DND-41 (cell line): Measurements from ENCODE around the gene PDHB.

ENCODE experiments used
- ATAC-seq: fragments of 200-7000 bp; cut with Tn5 transposase; 3 replicates; pipeline ENCODE4 v1.9.1; 2021; ENCODE audit warnings: low read depth; ENCODE audit not compliant: insufficient read depth
- DNase-seq: peaks from one replicate; pipeline ENCODE4 v3.0.0-alpha.2; 2020
- H2AFZ ChIP-seq: 2 replicates; pipeline ENCODE4 v1.6.0; 2012; ENCODE audit warnings: low read depth, low read length
- H3K27ac ChIP-seq: 2 replicates; pipeline ENCODE4 v1.5.1; 2012; ENCODE audit warnings: low read length, inconsistent platforms
- H3K27me3 ChIP-seq: fragments of 200-600 bp; sonication (generic); 2 replicates; pipeline ENCODE4 v1.6.0; 2012; ENCODE audit warnings: low read length, mild to moderate bottlenecking, inconsistent platforms; ENCODE audit not compliant: insufficient read depth, poor library complexity
- H3K36me3 ChIP-seq: 2 replicates; pipeline ENCODE4 v1.5.1; 2012; ENCODE audit warnings: low read length, inconsistent platforms; ENCODE audit not compliant: insufficient read depth
- H3K4me1 ChIP-seq: 2 replicates; pipeline ENCODE4 v1.5.1; 2012; ENCODE audit warnings: mild to moderate bottlenecking, low read length; ENCODE audit not compliant: insufficient read depth
- H3K4me2 ChIP-seq: 2 replicates; pipeline ENCODE4 v1.6.0; 2012; ENCODE audit warnings: mild to moderate bottlenecking, moderate library complexity, low read length, inconsistent platforms; ENCODE audit not compliant: insufficient read depth
- H3K4me3 ChIP-seq, 2 experiments: fragments of 200-600 bp in 1 of 2; shearing (Covaris generic) in 1 of 2; 2 replicates each; pipeline ENCODE4 v1.5.1; 2012 to 2016; ENCODE audit warnings: inconsistent platforms in 2 of 2, low read length in 2 of 2, mild to moderate bottlenecking in 2 of 2, low read depth in 1 of 2, moderate library complexity in 1 of 2
- H3K79me2 ChIP-seq: 2 replicates; pipeline ENCODE4 v1.6.0; 2012; ENCODE audit warnings: low read length, inconsistent platforms; ENCODE audit not compliant: insufficient read depth
- H3K9ac ChIP-seq: 2 replicates; pipeline ENCODE4 v1.6.0; 2012; ENCODE audit warnings: low read depth, mild to moderate bottlenecking, inconsistent platforms, low read length, moderate library complexity
- H3K9me3 ChIP-seq: 2 replicates; pipeline ENCODE4 v1.5.1; 2012; ENCODE audit warnings: low read length, moderate library complexity, mild to moderate bottlenecking, inconsistent platforms; ENCODE audit not compliant: insufficient read depth, severe bottlenecking
- H4K20me1 ChIP-seq: 2 replicates; pipeline ENCODE4 v1.6.0; 2012; ENCODE audit warnings: low read length; ENCODE audit not compliant: insufficient read depth
- CTCF ChIP-seq: IDR thresholded peaks from 2 replicates; pipeline ENCODE4 v1.5.1; 2012; ENCODE audit warnings: borderline replicate concordance, low read length, moderate library complexity, mild to moderate bottlenecking; ENCODE audit not compliant: poor library complexity, severe bottlenecking; ENCODE audit errors: extremely low read depth
- EZH2 ChIP-seq: IDR thresholded peaks from 3 replicates; pipeline ENCODE4 v1.6.1; 2012; ENCODE audit warnings: borderline replicate concordance, low read depth, mild to moderate bottlenecking, moderate library complexity, low read length, inconsistent platforms; ENCODE audit not compliant: severe bottlenecking

Gene PDHB

GRCh38 chr3:58478781-58479180 lies 45.1 kb upstream of the PDHB start:
- H3K4me3 ChIP-seq = no peak overlapping the region
- no peak overlapping the region for H2AFZ ChIP-seq
- no peak overlapping the region for H3K4me2 ChIP-seq
- H3K27me3 ChIP-seq = peaks cover 6% of the 10 kb centered on the region
- DNase-seq (no peak), ATAC-seq (no peak)
- H3K79me2 ChIP-seq = no peaks in the 10 kb centered on the region
- TF ChIP-seq CTCF (no peak), EZH2 (no peak)
- no peaks in the 10 kb centered on the region for H4K20me1 ChIP-seq
- no peaks in the 10 kb centered on the region for H3K36me3 ChIP-seq
- no peaks in the 10 kb centered on the region for H3K4me1 ChIP-seq
- no peak overlapping the region for H3K9ac ChIP-seq
- no peaks in the 10 kb centered on the region for H3K9me3 ChIP-seq
- H3K27ac ChIP-seq = no peak overlapping the region

DNA sequence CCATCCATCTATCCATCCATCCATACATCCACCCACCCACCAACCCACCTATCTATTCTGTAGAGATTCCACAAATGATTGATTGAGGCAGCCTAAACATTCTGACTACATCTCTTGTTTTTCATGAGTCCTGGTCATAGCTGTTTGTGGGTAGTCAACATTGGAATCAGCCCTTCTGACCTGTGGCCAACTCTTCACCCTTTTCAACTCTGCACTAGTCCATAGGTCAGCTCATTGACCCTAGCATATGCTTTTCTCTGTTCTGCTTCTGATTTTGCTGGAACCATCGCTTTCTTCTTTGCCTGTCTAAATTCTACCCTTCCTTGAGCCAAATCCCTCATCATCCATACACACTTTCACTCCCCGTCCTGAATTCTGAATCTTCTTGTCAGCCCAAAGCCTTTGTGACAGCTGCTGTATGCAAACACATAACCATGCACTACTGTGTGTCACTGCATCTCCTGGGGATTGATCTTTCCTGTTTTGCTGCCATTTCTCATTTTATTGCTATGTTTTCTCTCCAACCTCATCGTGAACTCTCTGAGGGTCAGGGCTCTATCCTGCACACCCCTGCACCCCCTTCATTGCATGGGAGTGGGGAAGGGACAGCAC lies 41.4 kb upstream of the PDHB start:
- H3K9me3 ChIP-seq = no peaks in the 10 kb centered on the region
- ATAC-seq = no peak
- H3K9ac ChIP-seq = no peak overlapping the region
- H3K27me3 ChIP-seq = peaks cover 4% of the 10 kb centered on the region
- no peak overlapping the region for H3K4me2 ChIP-seq
- H4K20me1 ChIP-seq = no peaks in the 10 kb centered on the region
- H3K4me3 ChIP-seq = no peak overlapping the region
- H3K4me1 ChIP-seq = no peaks in the 10 kb centered on the region
- H3K27ac ChIP-seq = no peak overlapping the region
- H3K36me3 ChIP-seq = no peaks in the 10 kb centered on the region
- no peak for DNase-seq
- H2AFZ ChIP-seq = no peak overlapping the region
- no peak for TF ChIP-seq CTCF
- TF ChIP-seq EZH2 = no peak
- H3K79me2 ChIP-seq = no peaks in the 10 kb centered on the region

- no peak overlapping the region for H3K4me2 ChIP-seq
- TF ChIP-seq EZH2 (no peak), CTCF (no peak)
- no peaks in the 10 kb centered on the region for H3K9me3 ChIP-seq
- ATAC-seq (no peak), DNase-seq (no peak)
- H3K4me1 ChIP-seq = no peaks in the 10 kb centered on the region
- no peaks in the 10 kb centered on the region for H3K36me3 ChIP-seq
- no peak overlapping the region for H2AFZ ChIP-seq
- H3K27ac ChIP-seq = no peak overlapping the region
- H3K79me2 ChIP-seq = no peaks in the 10 kb centered on the region
- no peaks in the 10 kb centered on the region for H4K20me1 ChIP-seq
- H3K9ac ChIP-seq = no peak overlapping the region
- H3K27me3 ChIP-seq = peaks cover 4% of the 10 kb centered on the region
- no peak overlapping the region for H3K4me3 ChIP-seq
Observed at GRCh38 chr3:58474348-58474911, 40.8 kb upstream of the PDHB start.

GRCh38 chr3:58473275-58473674 lies 39.6 kb upstream of the PDHB start:
- Histone ChIP-seq H4K20me1 (no peaks in the 10 kb centered on the region), H3K79me2 (no peaks in the 10 kb centered on the region), H3K36me3 (no peaks in the 10 kb centered on the region), H3K27ac (no peak overlapping the region), H3K4me1 (no peaks in the 10 kb centered on the region), H3K4me3 (no peak overlapping the region), H3K9me3 (no peaks in the 10 kb centered on the region), H3K9ac (no peak overlapping the region), H3K27me3 (peaks cover 4% of the 10 kb centered on the region), H2AFZ (no peak overlapping the region), H3K4me2 (no peak overlapping the region)
- ATAC-seq (no peak), DNase-seq (no peak)
- no peak for TF ChIP-seq EZH2
- no peak for TF ChIP-seq CTCF
